HFFc6 (cell line): Measurements from ENCODE around the gene RALGPS1. TPM values are rescaled to one million over a fixed set of nuclear protein-coding genes. Genes with fewer than 3 reads are reported as not detected.

ENCODE experiments used
- DNase-seq: peaks from one replicate; pipeline ENCODE4 v3.0.0-alpha.2; 2018
- H3K27ac Mint-ChIP-seq: 2 replicates; pipeline ENCODE4 v1.8.0; 2020; ENCODE audit warnings: mild to moderate bottlenecking, mixed read lengths
- H3K27me3 Mint-ChIP-seq: 2 replicates; pipeline ENCODE4 v1.8.0; 2021; ENCODE audit warnings: mild to moderate bottlenecking, moderate library complexity, mixed read lengths; ENCODE audit not compliant: insufficient read depth
- H3K36me3 Mint-ChIP-seq: 2 replicates; pipeline ENCODE4 v1.8.0; 2021; ENCODE audit warnings: low read depth, mixed read lengths
- H3K4me1 Mint-ChIP-seq: 2 replicates; pipeline ENCODE4 v1.8.0; 2020; ENCODE audit warnings: low read depth, mixed read lengths
- H3K4me3 Mint-ChIP-seq: 2 replicates; pipeline ENCODE4 v1.8.0; 2020; ENCODE audit warnings: mild to moderate bottlenecking, moderate library complexity, mixed read lengths
- H3K9me3 Mint-ChIP-seq: 2 replicates; pipeline ENCODE4 v1.8.0; 2020; ENCODE audit warnings: mild to moderate bottlenecking, mixed read lengths
- total RNA-seq, 6 experiments: library from RNA; stranded (reverse); fragmentation: NEBNext Ultra II Directional; extraction: Animal tissue kit (Norgen Biotek cat#: 25700); gene quantifications; 2 replicates in 1 of 6; 3 replicates in 5 of 6; pipeline ENCODE4 v1.2.3, GENCODE V29; 2021
- TF ChIP-seq, protein P1 (sequence below): fragments of 200-600 bp; sonication (generic); IDR thresholded peaks from 2 replicates; pipeline ENCODE4 v1.5.0; 2021; ENCODE audit warnings: antibody characterized with exemption, mild to moderate bottlenecking

Gene RALGPS1
- total RNA-seq, 6 experiments from 2014 or later, result 0.68 to 1.6 (median 1.1) TPM

DNA sequence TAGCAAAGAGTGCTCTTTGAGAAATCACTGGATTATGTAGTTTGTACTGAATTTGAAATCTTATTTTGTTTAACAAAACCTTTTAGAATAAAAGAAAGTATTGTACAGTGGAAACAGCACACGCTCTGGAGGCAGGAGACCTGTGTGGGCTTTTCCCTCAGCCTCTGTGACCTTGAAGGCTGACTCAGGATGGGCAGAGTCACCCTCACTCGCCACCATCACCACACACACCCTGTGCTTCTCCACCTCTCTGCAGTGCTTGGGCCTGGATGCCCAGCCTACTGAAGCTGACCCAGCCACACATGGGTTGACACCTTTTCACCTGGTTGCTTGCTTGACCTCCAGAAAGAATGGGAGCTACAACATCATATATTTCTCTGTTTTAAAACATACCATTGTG lies 188.2 kb downstream of the RALGPS1 start:
- peaks cover 5% of the 10 kb centered on the region; the same call in 1 of the 2 replicates for H3K36me3 Mint-ChIP-seq
- H3K27ac Mint-ChIP-seq, result no peak overlapping the region
- H3K9me3 Mint-ChIP-seq, result no peaks in the 10 kb centered on the region
- H3K4me3 Mint-ChIP-seq, result no peak overlapping the region
- peaks cover 18% of the 10 kb centered on the region for H3K4me1 Mint-ChIP-seq
- TF ChIP-seq, protein P1, sequence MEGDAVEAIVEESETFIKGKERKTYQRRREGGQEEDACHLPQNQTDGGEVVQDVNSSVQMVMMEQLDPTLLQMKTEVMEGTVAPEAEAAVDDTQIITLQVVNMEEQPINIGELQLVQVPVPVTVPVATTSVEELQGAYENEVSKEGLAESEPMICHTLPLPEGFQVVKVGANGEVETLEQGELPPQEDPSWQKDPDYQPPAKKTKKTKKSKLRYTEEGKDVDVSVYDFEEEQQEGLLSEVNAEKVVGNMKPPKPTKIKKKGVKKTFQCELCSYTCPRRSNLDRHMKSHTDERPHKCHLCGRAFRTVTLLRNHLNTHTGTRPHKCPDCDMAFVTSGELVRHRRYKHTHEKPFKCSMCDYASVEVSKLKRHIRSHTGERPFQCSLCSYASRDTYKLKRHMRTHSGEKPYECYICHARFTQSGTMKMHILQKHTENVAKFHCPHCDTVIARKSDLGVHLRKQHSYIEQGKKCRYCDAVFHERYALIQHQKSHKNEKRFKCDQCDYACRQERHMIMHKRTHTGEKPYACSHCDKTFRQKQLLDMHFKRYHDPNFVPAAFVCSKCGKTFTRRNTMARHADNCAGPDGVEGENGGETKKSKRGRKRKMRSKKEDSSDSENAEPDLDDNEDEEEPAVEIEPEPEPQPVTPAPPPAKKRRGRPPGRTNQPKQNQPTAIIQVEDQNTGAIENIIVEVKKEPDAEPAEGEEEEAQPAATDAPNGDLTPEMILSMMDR, result no peak
- no peaks in the 10 kb centered on the region for H3K27me3 Mint-ChIP-seq
- DNase-seq, result no peak

DNA sequence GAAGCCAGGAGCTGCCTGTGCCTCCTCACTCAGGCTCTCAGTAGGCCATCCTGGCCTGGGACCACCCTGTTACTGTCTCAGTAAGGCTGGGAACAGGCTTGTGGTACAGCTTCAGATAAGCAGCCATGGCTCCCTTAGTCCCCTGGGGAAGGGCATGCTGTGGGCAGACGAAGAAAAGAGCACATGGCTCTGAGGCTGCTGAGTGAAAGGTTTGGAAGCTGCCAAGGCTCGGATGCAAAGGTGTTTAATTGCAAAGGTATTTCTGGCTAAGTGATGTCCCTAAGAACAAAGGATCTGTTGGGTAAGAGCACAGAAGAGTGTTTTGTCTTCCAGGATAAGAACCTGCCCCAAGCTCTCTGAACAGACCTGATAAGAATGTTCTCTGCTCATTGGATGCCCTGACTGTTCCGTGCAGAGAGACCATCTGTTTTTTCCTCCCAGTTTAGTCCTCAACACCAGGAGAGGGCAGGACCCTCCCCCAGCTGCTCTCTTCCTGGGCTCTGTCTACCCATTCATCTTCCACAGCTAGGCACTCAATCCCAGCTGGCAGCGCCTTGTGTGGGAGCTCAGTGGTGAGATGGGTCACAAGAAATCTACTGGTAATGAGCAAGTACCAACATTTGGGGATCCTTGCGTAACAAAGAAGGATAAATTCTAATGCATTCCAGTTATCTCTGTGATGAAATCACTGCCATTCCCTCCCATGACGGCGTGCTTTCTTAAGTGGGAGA lies 190.2 kb downstream of the RALGPS1 start:
- no peak for DNase-seq
- H3K9me3 Mint-ChIP-seq, result no peaks in the 10 kb centered on the region
- peaks cover 18% of the 10 kb centered on the region for H3K4me1 Mint-ChIP-seq
- no peaks in the 10 kb centered on the region for H3K27me3 Mint-ChIP-seq
- no peak overlapping the region for H3K27ac Mint-ChIP-seq
- TF ChIP-seq, protein P1, result no peak
- H3K4me3 Mint-ChIP-seq, result no peak overlapping the region
- H3K36me3 Mint-ChIP-seq, result peaks cover 5% of the 10 kb centered on the region; the same call in 1 of the 2 replicates

DNA sequence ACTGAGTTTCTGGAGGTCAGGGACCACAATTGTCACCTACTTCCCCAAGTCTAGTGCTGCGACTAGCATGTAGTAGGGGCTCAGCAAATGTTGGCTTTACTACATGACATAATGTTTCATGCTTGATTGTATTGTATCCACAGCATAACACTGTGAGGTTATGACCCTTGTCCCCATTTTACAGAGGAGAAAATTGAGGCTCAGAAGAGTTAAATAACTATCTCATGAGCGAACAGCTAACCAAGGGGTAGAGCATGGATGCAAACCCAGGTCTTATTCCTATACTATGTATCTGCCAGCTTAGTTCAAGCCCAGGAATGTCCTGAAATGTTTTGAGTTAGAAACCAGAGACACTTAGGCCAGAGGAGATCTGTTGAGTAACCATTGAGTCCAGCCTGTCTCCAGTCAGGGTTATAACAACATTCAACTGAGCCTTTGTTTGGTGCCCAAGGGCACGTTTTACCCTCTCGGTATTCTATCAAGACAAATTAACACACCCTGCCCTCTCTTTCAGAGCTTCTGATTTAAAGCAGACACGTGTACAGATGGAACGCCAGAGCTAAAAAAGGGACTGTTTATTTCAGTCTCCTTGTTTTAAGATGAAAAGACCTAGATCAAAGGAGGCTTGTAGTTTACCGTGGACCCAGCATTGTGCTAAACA lies 191.4 kb downstream of the RALGPS1 start:
- no peaks in the 10 kb centered on the region for H3K27me3 Mint-ChIP-seq
- no peak overlapping the region for H3K4me3 Mint-ChIP-seq
- no peaks in the 10 kb centered on the region for H3K9me3 Mint-ChIP-seq
- TF ChIP-seq, protein P1, result no peak
- H3K4me1 Mint-ChIP-seq, result peaks cover 26% of the 10 kb centered on the region
- DNase-seq, result peak; percentile 35
- H3K27ac Mint-ChIP-seq, result no peak overlapping the region
- H3K36me3 Mint-ChIP-seq, result peaks cover 5% of the 10 kb centered on the region; the same call in 1 of the 2 replicates

DNA sequence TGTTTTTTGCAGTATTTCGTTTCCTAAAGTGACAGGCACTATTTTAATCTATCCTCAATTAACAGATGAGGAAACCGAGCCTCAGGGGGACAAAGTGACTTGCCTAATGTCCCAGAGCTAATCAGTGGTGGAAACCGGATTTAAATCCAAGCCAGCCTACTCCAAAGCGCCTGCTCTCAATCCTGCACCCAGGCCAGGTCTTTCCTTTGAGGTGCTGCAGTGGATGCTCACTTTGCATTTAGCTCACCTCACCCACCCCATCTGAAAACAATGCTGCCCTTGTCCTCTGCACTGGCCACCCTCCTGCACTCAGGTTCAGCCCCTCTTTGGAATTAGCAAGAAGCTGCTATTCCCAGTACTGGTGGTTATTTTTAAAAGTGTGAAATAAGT lies 191.9 kb downstream of the RALGPS1 start:
- Mint-ChIP-seq H3K36me3 (peaks cover 5% of the 10 kb centered on the region; the same call in 1 of the 2 replicates), H3K27ac (no peak overlapping the region), H3K4me3 (no peak overlapping the region), H3K27me3 (no peaks in the 10 kb centered on the region), H3K9me3 (no peaks in the 10 kb centered on the region), H3K4me1 (peaks cover 26% of the 10 kb centered on the region)
- DNase-seq, result no peak
- TF ChIP-seq, protein P1, result no peak

DNA sequence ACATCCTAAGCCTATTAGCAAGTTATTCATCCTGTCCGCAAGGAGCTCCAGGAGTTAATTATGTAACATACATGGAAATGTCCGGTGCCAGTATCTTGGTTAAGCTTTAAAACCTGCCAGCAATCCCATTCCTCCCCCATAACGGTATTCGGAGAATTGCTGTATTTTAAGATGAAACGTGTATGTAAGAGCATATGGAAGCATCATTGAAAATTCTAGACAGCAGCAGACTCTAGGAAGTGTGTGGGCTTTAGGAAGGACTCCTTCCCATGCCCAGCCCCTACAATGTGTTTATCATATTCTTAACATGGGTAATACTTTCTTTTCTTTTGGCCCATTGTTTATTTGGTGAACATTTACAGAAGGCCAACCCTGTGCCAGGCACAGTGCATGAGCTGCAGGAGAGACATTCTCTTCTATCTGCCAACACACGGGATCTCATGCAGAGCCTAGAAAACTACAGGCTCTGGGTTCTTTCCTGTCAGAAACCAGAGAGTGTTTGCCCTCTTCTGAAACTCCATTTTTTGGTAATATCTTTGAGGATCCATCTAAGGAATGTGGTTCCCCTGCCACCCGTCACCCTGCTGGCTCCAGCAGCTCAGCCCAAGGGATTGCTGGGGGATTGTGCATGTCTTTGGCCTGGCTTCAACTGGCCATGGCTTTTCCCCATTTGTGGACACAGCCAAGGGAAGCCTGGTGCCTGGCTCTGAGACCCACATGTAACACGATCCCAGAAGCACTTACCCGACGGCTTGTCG lies 192.8 kb downstream of the RALGPS1 start:
- Mint-ChIP-seq H3K4me1 (peaks cover 25% of the 10 kb centered on the region), H3K4me3 (no peak overlapping the region), H3K36me3 (peaks cover 5% of the 10 kb centered on the region; the same call in 1 of the 2 replicates), H3K9me3 (no peaks in the 10 kb centered on the region), H3K27me3 (no peaks in the 10 kb centered on the region), H3K27ac (no peak overlapping the region)
- TF ChIP-seq, protein P1, result no peak
- no peak for DNase-seq
